Skin of body (tissue), 2 donors: Measurements from ENCODE around the gene EDN2. TPM values are rescaled to one million over a fixed set of nuclear protein-coding genes. Genes with fewer than 3 reads are reported as not detected.
A peak's percentile ranks its signal among the peaks of the same experiment; 100 is the strongest.

Experiments
- DNase-seq: peaks from one replicate; lab custom pipeline; 2025; lab: John Stamatoyannopoulos, UW
- total RNA-seq: library from RNA; depleted of rRNA; stranded (reverse); fragments of >200 nt; gene quantifications from one replicate; pipeline ENCODE4 v1.2.3, GENCODE V29; 2014

Gene EDN2
- total RNA-seq, 1 donor from 2014 or later: 11.7 TPM

DNA sequence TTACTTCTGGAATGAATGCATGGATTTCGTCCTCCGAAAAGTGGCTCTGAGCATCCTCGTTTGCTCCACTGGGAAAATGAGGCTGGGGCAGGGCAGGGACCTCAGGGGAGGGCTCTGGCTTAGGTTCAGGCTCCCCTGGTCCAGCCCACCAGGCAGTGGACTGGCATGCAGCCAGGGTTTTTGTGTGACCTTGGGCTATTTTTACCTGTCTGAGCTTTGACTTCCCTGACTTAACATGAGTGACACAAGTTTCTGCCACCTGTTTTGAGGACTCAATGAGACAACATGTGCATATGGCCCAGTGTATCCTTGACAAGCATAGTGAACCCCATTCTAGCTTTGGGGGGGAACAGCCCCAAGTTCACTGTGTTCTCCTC is 32.6 kb upstream of the EDN2 start:
- DNase-seq: no peak

DNA sequence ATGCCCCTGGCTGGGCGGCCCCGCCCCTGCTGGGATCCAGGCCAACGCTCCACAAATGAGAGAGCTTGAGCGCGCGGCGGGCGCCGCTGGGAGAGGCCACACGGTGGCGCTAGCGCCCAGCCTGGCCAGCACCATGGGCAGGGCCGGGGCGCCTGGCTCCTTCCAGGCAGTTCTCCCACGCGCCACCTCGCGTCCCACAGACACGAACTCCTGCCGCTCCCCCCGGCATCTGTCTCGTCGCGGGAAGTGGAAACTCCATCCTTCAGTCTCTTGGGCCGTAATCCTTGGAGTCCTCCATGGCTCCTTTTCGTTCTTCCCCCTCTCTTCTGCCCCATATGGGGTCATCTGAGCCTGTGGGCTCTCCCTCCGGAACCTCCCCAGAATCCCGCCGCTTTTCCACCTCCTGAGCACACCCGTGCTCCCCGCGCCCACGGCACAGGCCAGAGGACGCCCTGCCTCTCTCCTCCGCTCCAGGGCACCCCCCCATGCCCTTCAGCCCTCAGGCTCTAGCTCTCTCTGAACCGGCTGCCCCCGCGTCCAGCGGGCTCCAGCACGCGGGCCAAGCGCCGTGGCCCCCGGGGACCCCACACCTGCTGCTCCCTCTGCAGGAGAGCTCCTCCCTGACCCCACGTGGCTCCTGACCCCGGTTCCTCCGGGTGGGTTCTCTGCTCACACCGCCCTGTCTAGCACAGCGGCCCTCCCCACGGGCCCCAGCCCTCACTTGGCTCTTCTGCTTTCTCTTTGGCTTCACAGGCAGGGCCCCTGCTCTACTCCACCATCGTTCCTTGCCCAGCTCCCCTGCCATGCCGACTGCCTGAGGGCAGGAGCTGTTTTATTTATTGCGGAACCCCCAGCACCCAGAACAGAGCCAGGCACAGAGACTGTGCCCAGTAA is 31.9 kb upstream of the EDN2 start:
- DNase-seq: peak; percentile 86

GRCh38 chr1:41515778-41516167 is 31.3 kb upstream of the EDN2 start:
- no peak for DNase-seq

DNA sequence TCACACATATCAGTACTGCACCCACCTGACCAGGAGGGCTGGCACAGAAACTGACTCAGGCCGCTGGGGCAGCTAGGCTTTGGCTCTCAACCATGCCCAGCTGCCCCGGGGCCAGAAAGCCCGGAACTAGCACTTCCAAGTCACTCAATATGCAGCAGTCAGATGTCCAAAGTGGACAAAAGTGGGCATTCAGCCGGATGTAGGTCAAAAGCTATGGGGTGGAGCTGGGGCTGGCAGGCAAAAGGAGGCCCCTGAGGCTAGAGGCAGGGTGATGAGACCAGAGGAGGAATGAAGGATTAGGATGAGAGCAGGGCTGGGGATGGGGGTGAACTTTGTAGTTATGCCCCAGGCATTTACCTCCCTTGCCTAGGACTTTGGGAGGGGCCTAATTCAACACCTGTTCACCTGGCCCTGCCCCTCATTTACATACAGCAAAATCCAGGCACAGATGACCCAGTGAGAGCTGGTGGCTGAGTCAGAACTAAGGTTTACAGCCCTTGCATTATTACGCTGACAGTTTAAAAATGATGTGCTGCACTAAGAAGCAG is 30.7 kb upstream of the EDN2 start:
- no peak for DNase-seq

- DNase-seq: no peak
These were observed 29.9 kb upstream of the EDN2 start for GRCh38 chr1:41514381-41514780.

DNA sequence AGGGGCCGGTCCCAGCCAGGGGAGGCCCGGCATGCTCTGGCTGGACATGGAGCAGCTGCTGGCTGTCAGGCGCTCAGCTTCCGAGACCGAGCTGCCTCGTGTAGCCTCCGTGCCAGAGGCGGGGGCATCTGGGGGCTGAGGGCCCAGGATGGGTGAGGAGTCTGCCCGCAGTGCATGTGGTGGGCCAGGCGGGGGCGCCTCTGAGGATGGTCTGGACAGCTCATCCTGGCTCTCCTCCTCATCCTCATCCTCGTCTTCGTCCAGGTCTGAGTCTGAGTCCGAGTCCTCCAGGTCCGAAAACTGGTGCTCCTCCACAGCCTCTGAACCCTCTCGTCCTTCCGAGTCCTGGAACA is 28.9 kb upstream of the EDN2 start:
- DNase-seq: no peak

DNA sequence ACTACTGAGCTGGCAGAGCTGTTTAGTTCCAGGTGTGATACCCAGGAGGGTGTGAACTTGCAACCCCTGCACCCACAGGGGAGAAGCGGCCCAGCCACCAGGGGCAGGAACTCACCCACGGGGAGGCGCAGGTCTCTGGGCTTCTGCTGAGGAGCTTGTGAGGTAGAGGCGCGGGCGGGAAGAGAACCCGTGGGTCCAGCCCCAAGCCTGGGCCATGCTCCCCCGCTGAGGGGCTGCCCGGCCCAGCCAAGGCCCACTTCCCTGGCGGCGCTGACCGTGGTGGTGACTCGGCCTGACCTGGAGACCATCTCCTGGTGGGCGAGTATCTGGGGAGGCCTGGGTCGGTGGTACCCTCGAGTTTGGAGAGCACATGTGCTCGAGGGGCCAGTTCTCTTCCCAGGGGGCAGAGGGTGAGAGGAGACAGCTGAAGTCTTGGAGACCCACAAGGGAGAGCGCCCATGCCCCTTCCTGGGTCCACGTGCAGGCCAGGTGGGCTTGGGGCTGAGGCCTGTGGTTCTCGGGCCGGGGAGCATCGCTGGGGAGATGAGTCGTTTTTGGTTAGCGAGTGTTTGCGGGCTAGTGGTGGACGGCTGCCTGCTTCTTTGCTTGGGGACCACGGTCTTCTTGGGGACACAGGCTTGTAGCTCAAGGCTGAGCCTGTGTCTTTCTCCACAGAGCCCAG is 28.4 kb upstream of the EDN2 start:
- DNase-seq: no peak

GRCh38 chr1:41511239-41511540 is 26.7 kb upstream of the EDN2 start:
- DNase-seq: no peak

DNA sequence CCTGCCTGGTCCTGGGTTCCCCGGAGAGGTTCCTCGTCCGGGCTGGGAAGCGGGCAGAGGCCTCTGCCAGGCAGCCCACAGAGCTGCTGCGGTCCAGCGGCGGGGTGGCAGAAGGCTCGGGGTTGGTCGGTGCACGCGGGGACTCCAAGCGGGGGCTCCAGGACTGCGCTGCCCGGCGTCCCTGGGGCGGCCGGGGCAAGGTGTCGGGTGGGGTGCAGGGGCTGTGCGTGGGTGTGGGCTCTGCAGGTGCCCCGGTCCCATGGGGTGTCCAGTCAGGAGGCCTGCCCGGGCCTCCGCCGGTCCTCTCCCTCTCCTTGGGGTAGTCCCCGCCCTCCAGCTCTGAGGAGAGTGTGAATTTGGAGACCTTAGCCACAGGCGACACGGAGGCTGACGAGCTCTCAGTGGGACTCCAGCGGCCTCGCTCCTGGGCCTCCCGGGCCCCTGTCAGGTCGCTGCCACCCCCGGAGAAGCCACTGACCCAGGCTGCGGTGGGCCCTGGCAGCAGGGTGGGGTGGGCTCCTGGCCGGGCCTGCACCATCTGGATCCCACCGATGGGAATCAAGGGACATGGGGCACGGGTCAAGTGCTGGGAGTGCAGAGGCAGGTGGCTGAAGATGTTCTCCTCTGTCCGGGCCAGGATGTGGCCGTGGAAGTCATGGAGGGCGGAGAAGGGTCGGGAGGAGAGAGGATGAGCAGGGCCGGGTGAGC is 26.2 kb upstream of the EDN2 start:
- no peak for DNase-seq

DNA sequence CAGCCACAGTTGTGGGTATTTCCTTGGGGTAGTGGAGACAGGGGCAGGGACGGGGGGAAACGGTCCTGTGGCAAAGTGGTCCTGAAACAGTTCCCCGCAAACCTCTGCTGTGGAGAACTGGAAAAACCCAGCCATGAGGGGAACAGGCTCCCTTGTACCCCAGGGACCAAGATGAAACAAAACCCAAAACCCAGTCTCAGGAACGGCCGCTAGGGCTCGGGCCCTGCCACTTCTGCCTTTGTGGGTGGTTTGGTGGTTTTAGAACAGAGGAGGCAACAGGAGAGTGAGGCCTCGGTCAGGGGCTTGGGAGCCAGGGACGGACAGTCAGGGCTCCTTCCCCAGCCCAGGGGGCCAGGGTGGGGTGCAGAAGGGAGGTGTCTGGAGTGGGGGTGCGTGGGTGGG is 24.8 kb upstream of the EDN2 start:
- DNase-seq: no peak

DNA sequence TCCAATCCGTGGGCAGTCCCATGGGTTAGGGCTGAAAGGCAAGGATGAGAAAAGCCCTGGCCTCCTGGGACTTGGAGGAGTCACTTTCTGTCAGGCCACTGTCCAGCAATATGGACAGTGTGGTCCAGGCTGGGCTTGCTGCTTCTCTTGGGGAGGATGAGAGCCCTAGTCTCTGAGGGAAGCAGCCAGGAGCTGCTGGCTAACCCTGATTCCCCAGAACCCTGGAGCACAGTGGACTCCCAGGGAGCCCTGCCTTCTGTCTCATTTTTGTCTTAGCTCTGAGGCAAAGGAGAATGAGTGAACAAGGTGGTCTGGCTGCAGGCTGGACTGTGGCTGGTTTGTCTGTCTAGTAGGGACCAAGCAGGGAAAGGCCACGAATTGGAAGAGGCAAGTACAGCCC is 23.8 kb upstream of the EDN2 start:
- DNase-seq: no peak

GRCh38 chr1:41507836-41508235 is 23.4 kb upstream of the EDN2 start:
- no peak for DNase-seq

DNA sequence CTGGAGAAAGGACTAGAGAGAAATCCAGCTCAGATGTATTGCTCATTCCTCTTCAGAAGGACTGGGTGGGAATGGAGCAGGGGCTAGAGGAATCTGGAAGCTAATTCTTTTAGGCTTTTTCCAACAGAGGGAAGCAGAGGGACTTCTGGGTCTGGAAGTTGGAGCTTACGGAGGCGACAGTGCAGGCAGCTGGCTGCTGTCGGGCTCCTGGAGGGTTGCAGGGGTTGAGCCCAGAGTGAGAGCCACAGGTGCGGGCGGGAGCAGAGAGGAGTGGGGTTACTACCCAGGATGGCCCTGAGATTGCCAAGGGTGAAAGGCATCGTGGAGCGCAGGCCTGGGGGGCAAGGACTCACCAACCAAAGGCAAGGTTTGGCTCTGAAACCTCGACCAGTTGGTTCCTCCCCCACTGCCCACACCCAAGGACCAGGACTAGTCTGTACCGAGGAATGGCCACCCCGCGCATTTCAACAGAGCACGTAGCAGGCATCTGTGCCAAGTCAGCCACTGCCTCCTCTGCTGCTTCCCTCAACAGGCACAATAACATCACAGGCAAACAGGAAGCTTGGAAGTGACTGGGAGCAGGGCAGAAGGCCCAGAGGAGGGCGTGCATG is 22.7 kb upstream of the EDN2 start:
- no peak for DNase-seq

GRCh38 chr1:41504114-41505035 is 19.9 kb upstream of the EDN2 start:
- peak; percentile 73 for DNase-seq

- peak; percentile 86 for DNase-seq
These were observed 19.1 kb upstream of the EDN2 start for GRCh38 chr1:41503538-41504113.

DNA sequence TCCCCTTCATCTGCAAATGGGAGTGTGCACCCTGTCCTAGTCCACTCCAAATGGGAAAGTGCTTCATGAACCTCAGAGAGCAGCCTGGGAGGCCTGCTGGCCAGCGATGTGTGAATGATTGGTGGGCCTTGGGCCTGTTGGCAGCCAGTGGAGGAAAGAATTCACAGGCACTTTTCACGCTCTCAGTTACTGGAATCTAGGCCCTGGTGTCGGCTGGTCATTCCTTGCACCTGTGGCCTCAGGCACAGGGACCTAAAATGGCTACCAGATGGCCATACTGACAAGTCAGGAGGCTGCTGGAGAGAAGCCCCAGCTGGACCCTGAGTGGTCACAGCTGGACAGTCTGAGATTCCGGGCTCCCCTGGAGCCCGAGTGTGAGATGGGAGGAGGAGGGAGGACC is 18.4 kb upstream of the EDN2 start:
- DNase-seq: no peak

GRCh38 chr1:41501581-41501980 is 17.1 kb upstream of the EDN2 start:
- no peak for DNase-seq

DNA sequence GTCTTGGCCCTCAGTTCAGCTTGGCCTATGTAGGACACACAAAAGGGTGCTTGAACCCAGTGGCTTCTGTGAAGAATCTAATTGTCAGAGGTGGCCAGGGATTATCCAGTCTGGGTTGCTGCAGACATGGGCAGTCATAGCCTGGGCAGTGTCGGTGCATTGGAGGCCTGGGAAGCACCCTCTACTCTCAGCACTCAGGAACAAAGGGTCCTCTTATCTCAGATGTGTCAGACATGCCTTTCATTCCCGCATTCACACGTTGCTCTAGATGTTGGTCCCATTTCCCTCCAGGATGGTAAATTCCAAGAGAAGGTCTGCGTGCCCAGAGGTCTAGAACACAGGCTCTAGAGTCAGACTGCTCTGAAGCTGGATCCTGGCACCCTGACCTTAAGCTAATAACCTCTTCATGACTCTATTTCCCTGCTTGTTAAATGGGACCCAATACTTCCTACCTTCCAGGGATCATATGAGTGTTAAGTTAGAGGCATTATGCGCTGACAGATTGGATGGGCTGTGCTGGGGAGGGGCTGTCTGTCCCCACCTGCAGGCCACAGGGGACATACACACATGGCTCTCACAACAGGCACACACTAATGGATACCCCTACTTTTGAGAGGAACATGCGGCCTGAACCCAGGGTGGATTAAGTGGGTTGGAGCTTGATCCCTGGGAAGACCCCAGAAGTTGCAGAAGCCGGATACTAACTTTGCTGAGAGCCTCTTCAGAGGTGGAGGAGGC is 16.5 kb upstream of the EDN2 start:
- DNase-seq: no peak

GRCh38 chr1:41500378-41500777 is 15.9 kb upstream of the EDN2 start:
- DNase-seq: no peak

DNA sequence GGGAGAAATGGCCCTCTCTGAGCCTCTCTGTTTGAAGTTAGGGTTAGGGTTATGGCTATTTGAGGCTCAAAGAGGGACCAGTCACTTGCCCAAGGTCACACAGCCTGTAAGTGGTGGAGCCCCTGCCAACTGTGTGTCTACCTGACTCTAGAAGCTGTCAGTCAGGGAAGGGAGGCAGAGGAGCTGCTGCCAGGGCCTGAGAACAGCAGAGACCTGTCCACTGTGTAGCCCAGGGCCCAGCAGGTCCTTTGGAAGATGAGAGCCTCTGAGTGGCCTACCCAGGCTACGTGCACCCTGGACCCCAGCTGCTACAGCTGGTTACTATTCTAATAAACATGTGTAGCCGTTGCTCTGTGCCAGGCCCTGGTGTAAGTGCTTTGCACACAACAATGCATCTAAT is 15.1 kb upstream of the EDN2 start:
- DNase-seq: no peak
